Measurements from ENCODE around the gene CENPU. TPM values are rescaled to one million over a fixed set of nuclear protein-coding genes. Genes with fewer than 3 reads are reported as not detected.

The CENPU gene
- total RNA-seq, 4 donors from 2014 or later = 1.0 to 3.0 (median 1.8) TPM

DNA sequence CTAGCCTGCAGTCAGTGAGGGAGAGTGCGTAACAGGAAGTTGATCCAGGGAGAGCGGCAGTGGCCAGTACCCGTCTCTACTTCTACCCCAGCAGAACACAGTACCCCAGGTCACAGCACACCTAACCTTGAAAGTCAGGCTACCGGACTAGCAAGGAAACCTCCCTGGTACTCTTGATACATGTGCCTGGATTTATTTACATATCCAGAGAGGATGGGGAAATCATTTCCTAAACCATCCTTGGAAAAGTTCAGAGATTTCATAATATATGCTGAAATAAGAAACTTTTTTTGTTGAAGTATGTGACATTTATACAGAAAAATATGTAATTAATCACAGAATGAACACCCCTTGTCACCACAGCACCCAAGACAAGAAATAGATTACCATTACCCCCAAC lies 59.9 kb downstream of the CENPU start:
- H3K27me3 ChIP-seq = no peaks in the 10 kb centered on the region
- H3K27ac ChIP-seq = no peak overlapping the region
- peaks cover 0 to 4% (median 0%) of the 10 kb centered on the region in 4 donors for H3K4me1 ChIP-seq
- 91 to 97% methylated on average over 4 of the region's 4 CpGs for WGBS, 2 donors
- H3K9me3 ChIP-seq = no peaks in the 10 kb centered on the region
- TF ChIP-seq EP300 (IDR thresholded peaks at IDR 0.05) (no peak), POLR2A (IDR thresholded peaks at IDR 0.05) (no peak)
- TF ChIP-seq, protein P1, sequence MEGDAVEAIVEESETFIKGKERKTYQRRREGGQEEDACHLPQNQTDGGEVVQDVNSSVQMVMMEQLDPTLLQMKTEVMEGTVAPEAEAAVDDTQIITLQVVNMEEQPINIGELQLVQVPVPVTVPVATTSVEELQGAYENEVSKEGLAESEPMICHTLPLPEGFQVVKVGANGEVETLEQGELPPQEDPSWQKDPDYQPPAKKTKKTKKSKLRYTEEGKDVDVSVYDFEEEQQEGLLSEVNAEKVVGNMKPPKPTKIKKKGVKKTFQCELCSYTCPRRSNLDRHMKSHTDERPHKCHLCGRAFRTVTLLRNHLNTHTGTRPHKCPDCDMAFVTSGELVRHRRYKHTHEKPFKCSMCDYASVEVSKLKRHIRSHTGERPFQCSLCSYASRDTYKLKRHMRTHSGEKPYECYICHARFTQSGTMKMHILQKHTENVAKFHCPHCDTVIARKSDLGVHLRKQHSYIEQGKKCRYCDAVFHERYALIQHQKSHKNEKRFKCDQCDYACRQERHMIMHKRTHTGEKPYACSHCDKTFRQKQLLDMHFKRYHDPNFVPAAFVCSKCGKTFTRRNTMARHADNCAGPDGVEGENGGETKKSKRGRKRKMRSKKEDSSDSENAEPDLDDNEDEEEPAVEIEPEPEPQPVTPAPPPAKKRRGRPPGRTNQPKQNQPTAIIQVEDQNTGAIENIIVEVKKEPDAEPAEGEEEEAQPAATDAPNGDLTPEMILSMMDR (IDR thresholded peaks at IDR 0.05) = no peak
- no peak overlapping the region for H3K4me3 ChIP-seq
- no peak for DNase-seq (ENCODE audit: low spot score in 2 of 2)
- peaks cover 0 to 57% (median 4%) of the 10 kb centered on the region in 3 donors for H3K36me3 ChIP-seq

DNA sequence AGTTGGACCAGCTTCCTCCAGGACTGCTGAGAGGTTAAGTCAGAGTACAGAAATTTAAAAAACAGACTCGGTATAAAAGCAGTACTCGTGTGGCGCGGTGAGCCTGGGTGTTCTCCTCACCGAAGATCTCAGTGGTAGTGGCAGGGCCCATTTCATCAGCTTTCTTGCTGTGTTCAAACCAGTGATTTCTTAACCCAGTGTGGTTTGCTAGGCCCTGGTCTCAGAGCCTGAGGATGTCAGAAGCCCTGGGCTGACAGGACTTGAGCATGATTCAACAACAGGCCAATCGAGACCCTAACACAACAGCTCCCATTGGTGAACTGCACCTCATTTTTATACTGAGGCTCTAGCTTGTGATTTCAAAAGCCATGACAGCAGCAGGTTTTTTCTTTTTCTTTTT lies 61.2 kb downstream of the CENPU start:
- no peak for DNase-seq (ENCODE audit: low spot score in 2 of 2)
- Histone ChIP-seq H3K4me1 (peaks cover 0 to 13% (median 0%) of the 10 kb centered on the region in 4 donors), H3K36me3 (peaks cover 0 to 70% (median 4%) of the 10 kb centered on the region in 3 donors), H3K27me3 (no peaks in the 10 kb centered on the region), H3K27ac (no peak overlapping the region), H3K9me3 (no peaks in the 10 kb centered on the region), H3K4me3 (no peak overlapping the region)
- TF ChIP-seq POLR2A (IDR thresholded peaks at IDR 0.05) = no peak
- TF ChIP-seq, protein P1 (IDR thresholded peaks at IDR 0.05) = no peak
- WGBS, 2 donors = 96 to 97% methylated on average over 6 of the region's 6 CpGs

GRCh38 chr4:184671101-184671500 lies 62.8 kb downstream of the CENPU start:
- no peak for DNase-seq (ENCODE audit: low spot score in 2 of 2)
- H3K9me3 ChIP-seq = no peaks in the 10 kb centered on the region
- H3K27me3 ChIP-seq = no peaks in the 10 kb centered on the region
- H3K36me3 ChIP-seq = peaks cover 0 to 87% (median 4%) of the 10 kb centered on the region in 3 donors
- no peak overlapping the region for H3K27ac ChIP-seq
- H3K4me1 ChIP-seq = peaks cover 0 to 13% (median 0%) of the 10 kb centered on the region in 4 donors
- WGBS, 2 donors = 89 to 93% methylated on average over 9 of the region's 9 CpGs
- H3K4me3 ChIP-seq = no peak overlapping the region
- TF ChIP-seq, protein P1 (IDR thresholded peaks at IDR 0.05) = no peak
- TF ChIP-seq POLR2A (IDR thresholded peaks at IDR 0.05) (no peak), EP300 (IDR thresholded peaks at IDR 0.05) (no peak)

- Histone ChIP-seq H3K27me3 (no peaks in the 10 kb centered on the region), H3K4me1 (peaks cover 0 to 13% (median 0%) of the 10 kb centered on the region in 4 donors), H3K9me3 (no peaks in the 10 kb centered on the region), H3K4me3 (no peak overlapping the region), H3K27ac (no peak overlapping the region), H3K36me3 (peaks cover 0 to 90% (median 4%) of the 10 kb centered on the region in 3 donors)
- TF ChIP-seq, protein P1 (IDR thresholded peaks at IDR 0.05) = no peak
- TF ChIP-seq POLR2A (IDR thresholded peaks at IDR 0.05) (no peak), EP300 (IDR thresholded peaks at IDR 0.05) (no peak)
- DNase-seq (ENCODE audit: low spot score in 2 of 2) = no peak
- 90 to 93% methylated on average over 7 of the region's 7 CpGs for WGBS, 2 donors
Measured at GRCh38 chr4:184669251-184669650, 64.6 kb downstream of the CENPU start.

DNA sequence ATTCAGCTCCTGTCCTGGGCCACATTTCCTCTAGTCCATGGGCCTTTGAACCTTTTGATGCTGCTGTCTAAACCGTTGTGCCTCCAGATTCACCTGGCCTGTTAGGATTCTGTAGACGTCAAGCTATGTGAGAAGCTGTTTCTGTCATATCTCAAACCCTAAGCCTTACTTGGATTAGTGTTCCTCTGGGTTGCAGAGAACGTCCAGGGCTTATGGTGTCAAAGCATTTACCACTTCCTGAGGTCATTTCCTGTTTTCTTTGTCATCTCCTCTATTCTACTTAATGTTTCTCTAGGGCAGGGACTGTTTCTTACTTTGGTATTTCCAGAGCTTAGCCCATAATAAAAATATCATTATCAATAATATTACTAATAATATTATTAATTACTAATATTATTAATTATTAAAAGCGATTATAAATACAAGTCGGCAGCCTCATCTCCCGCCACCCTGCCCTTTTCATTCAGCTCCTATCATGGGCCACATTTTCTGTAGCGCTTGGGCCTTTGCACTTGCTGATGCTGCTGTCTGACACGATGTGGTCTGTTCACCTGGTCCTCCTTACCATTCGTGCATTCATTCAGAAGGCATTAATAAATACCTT lies 65.3 kb downstream of the CENPU start:
- WGBS, 2 donors = 79 to 91% methylated on average over 9 of the region's 9 CpGs
- peaks cover 0 to 13% (median 0%) of the 10 kb centered on the region in 4 donors for H3K4me1 ChIP-seq
- H3K27me3 ChIP-seq = no peaks in the 10 kb centered on the region

More for the DNA sequence above, 65.3 kb downstream of the CENPU start:
- Histone ChIP-seq H3K4me3 (no peak overlapping the region), H3K36me3 (peaks cover 0 to 90% (median 4%) of the 10 kb centered on the region in 3 donors), H3K27ac (peak overlapping the region in 1 of 4 donors; percentile 64), H3K9me3 (no peaks in the 10 kb centered on the region)
- TF ChIP-seq POLR2A (IDR thresholded peaks at IDR 0.05) (no peak), EP300 (IDR thresholded peaks at IDR 0.05) (no peak)
- TF ChIP-seq, protein P1 (IDR thresholded peaks at IDR 0.05) = no peak
- no peak for DNase-seq (ENCODE audit: low spot score in 2 of 2)
